Stimulated activated CD4-positive, alpha-beta T cell treated with anti-CD3 and anti-CD28 coated beads, Interleukin-12 subunit alpha, Interleukin-12 subunit beta, amount 100 ng/mL, for 4 hours (primary cell): Measurements from ENCODE around the gene F10.
"Not testable (repeated sequence)": the region's sequence is repeated elsewhere in the genome, so short reads cannot be mapped to it uniquely, and the experiment has no call there.

Experiments used
- DNase-seq: peaks from one replicate; pipeline ENCODE4 v3.0.0-alpha.2; 2020

The F10 gene

GRCh38 chr13:113155982-113156655 lies 33.5 kb downstream of the F10 start:
- DNase-seq = no peak

- no peak for DNase-seq
These were observed 34.8 kb downstream of the F10 start for GRCh38 chr13:113157206-113157928.

GRCh38 chr13:113157929-113158747 lies 35.5 kb downstream of the F10 start, which contains the start of gene PROZ:
TSS of gene PROZ (plus strand) at chr13:113158648. CDS start at chr13:113158661, 13 bp downstream.
- no peak for DNase-seq

- no peak for DNase-seq
These were observed 36.3 kb downstream of the F10 start for GRCh38 chr13:113158946-113159345.

GRCh38 chr13:113159701-113160100 lies 37.1 kb downstream of the F10 start:
- DNase-seq = no peak

- no peak for DNase-seq
These were observed 38.4 kb downstream of the F10 start for GRCh38 chr13:113160983-113161382.

GRCh38 chr13:113161433-113161832 lies 38.8 kb downstream of the F10 start:
- DNase-seq = no peak

- DNase-seq = not testable (repeated sequence)
These were observed 39.4 kb downstream of the F10 start for GRCh38 chr13:113161975-113162374.

GRCh38 chr13:113162783-113163685 lies 40.4 kb downstream of the F10 start:
- DNase-seq = no peak

GRCh38 chr13:113164492-113164891 lies 41.9 kb downstream of the F10 start:
- DNase-seq = no peak

GRCh38 chr13:113166266-113166665 lies 43.7 kb downstream of the F10 start:
- DNase-seq = no peak

- DNase-seq = no peak
These were observed 44.1 kb downstream of the F10 start for GRCh38 chr13:113166681-113167080.

GRCh38 chr13:113167155-113167554 lies 44.6 kb downstream of the F10 start:
- no peak for DNase-seq

GRCh38 chr13:113167575-113167974 lies 45.0 kb downstream of the F10 start:
- no peak for DNase-seq

- DNase-seq = no peak
These were observed 45.6 kb downstream of the F10 start for GRCh38 chr13:113168211-113168610.

- DNase-seq = no peak
These were observed 47.0 kb downstream of the F10 start for GRCh38 chr13:113169277-113170272.

GRCh38 chr13:113170511-113170910 lies 47.9 kb downstream of the F10 start:
- no peak for DNase-seq

- no peak for DNase-seq
These were observed 48.9 kb downstream of the F10 start for GRCh38 chr13:113171250-113172125.

GRCh38 chr13:113172419-113172926 lies 49.9 kb downstream of the F10 start:
- DNase-seq = no peak

- peak; percentile 27 for DNase-seq
These were observed 53.7 kb downstream of the F10 start for GRCh38 chr13:113176280-113176679.
